HEK293 (cell line): ENCODE data around the gene ILF3.

Source experiments
- CTCF ChIA-PET: fragments of 350-600 bp; formaldehyde crosslinking; extraction: SDS; loops from one replicate; lab custom pipeline; 2021; ENCODE audit warnings: antibody characterized with exemption; lab: Yijun Ruan, JAX
- POLR2A ChIA-PET: fragments of 300-600 bp; formaldehyde crosslinking; extraction: SDS; loops from one replicate; lab custom pipeline; 2020; ENCODE audit warnings: antibody characterized with exemption, inconsistent platforms; lab: Yijun Ruan, JAX
- H3K27ac ChIP-seq: fragments of 200-500 bp; sonication (Bioruptor generic); 2 replicates; pipeline ENCODE4 v1.5.1; 2014; ENCODE audit warnings: low read depth, low read length, control low read depth, inconsistent platforms; ENCODE audit errors: extremely low read depth
- H3K36me3 ChIP-seq, 2 experiments: fragments of 200-500 bp in 1 of 2; sonication (Bioruptor generic) in 1 of 2; 1 replicate in 1 of 2; 2 replicates in 1 of 2; pipeline ENCODE4 v1.5.1; 2014 to 2017; ENCODE audit warnings: inconsistent platforms in 2 of 2, low read length in 2 of 2; ENCODE audit not compliant: control insufficient read depth in 2 of 2, insufficient read depth in 1 of 2
- H3K4me1 ChIP-seq: fragments of 200-500 bp; sonication (Bioruptor generic); 2 replicates; pipeline ENCODE4 v1.5.1; 2014; ENCODE audit warnings: mild to moderate bottlenecking, low read length, inconsistent platforms; ENCODE audit not compliant: control insufficient read depth, insufficient read depth
- H3K4me3 ChIP-seq: 2 replicates; pipeline ENCODE4 v1.5.1; 2011; ENCODE audit warnings: low read depth, mild to moderate bottlenecking, control low read depth, low read length, moderate library complexity
- H3K9me3 ChIP-seq: fragments of 200-500 bp; sonication (Bioruptor generic); 2 replicates; pipeline ENCODE4 v1.5.1; 2014; ENCODE audit warnings: low read depth, low read length, inconsistent platforms; ENCODE audit not compliant: control insufficient read depth, insufficient read depth
- EGR2 ChIP-seq: fragments of 450-650 bp; formaldehyde crosslinking; IDR thresholded peaks from 2 replicates; pipeline ENCODE4 v1.5.1; 2016; ENCODE audit warnings: low read depth, missing biosample characterization, missing genetic modification characterization
- SP2 ChIP-seq: fragments of 450-650 bp; formaldehyde crosslinking; IDR thresholded peaks from 2 replicates; pipeline ENCODE4 v1.5.1; 2016; ENCODE audit warnings: missing biosample characterization, missing genetic modification characterization
- ZBTB26 ChIP-seq: fragments of 450-650 bp; formaldehyde crosslinking; optimal IDR thresholded peaks from 2 replicates; pipeline ENCODE3; 2016; ENCODE audit warnings: missing biosample characterization, mild to moderate bottlenecking, missing genetic modification characterization
- ZFHX2 ChIP-seq: fragments of 450-650 bp; formaldehyde crosslinking; conservative IDR thresholded peaks from 2 replicates; pipeline ENCODE4 v1.5.1; 2016; ENCODE audit warnings: missing biosample characterization, missing genetic modification characterization
- ZNF121 ChIP-seq: fragments of 450-650 bp; formaldehyde crosslinking; IDR thresholded peaks from 2 replicates; pipeline ENCODE4 v1.5.1; 2016; ENCODE audit warnings: missing biosample characterization, missing genetic modification characterization
- ZNF366 ChIP-seq: fragments of 450-650 bp; formaldehyde crosslinking; conservative IDR thresholded peaks from 2 replicates; pipeline ENCODE4 v1.5.1; 2016; ENCODE audit warnings: missing biosample characterization, missing genetic modification characterization
- ZNF510 ChIP-seq: fragments of 450-650 bp; formaldehyde crosslinking; IDR thresholded peaks from 2 replicates; pipeline ENCODE4 v1.5.1; 2018; ENCODE audit warnings: mild to moderate bottlenecking, missing genetic modification characterization, missing biosample characterization; ENCODE audit not compliant: insufficient replicate concordance
- ZNF521 ChIP-seq: fragments of 450-650 bp; formaldehyde crosslinking; IDR thresholded peaks from 2 replicates; pipeline ENCODE4 v1.5.1; 2017; ENCODE audit warnings: missing biosample characterization, mild to moderate bottlenecking, missing genetic modification characterization
- ZNF654 ChIP-seq: fragments of 450-650 bp; formaldehyde crosslinking; IDR thresholded peaks from 2 replicates; pipeline ENCODE4 v1.5.1; 2016; ENCODE audit warnings: low read depth, missing biosample characterization, missing genetic modification characterization
- ZSCAN18 ChIP-seq: fragments of 450-650 bp; formaldehyde crosslinking; IDR thresholded peaks from 2 replicates; pipeline ENCODE4 v1.5.1; 2016; ENCODE audit warnings: missing biosample characterization, missing genetic modification characterization
- TF ChIP-seq, protein P1 (sequence below): fragments of 450-650 bp; formaldehyde crosslinking; IDR thresholded peaks from 2 replicates; pipeline ENCODE4 v1.5.1; 2016; ENCODE audit warnings: missing biosample characterization, missing genetic modification characterization

ILF3 gene

DNA sequence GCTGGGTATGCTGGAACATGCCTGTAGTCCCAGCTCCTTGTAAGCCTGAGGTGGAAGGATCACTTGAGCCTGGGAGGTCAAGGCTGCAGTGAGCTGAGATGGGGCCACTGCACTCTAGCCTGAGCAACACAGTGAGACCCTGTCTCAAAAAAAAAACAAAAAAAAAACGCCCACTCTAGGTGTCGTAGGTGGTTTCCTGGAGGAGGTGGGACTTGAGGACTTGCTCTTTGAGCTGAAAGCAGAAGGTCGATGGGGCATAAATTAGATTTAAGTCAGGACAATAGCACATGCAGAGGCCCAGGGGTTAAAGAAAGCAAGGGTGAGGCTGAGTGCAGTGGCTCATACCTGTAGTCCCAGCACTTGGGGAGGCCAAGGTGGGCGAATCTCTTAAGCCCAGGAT, 12.9 kb upstream of the ILF3 start:
- Histone ChIP-seq H3K4me1 (no peaks in the 10 kb centered on the region), H3K27ac (no peak overlapping the region)
- TF ChIP-seq ZFHX2 (tag by site-specific recombination), result peak; percentile 62
- TF ChIP-seq EGR2, result peak; percentile 61
- TF ChIP-seq ZSCAN18 (tag by site-specific recombination), result no peak
- TF ChIP-seq, all 188 proteins: peak for 2
- Histone ChIP-seq H3K36me3 (peaks cover 0 to 55% of the 10 kb centered on the region in 2 experiments; a peak in 2 of 3 replicates), H3K9me3 (no peaks in the 10 kb centered on the region), H3K4me3 (no peak overlapping the region)
- POLR2A ChIA-PET, result interaction anchor here (0.6 to 0.7 kb wide), 2 partner anchors 16 to 36 kb away, joined by 3 to 6 read pairs; no protein-coding TSS in a partner anchor
- CTCF ChIA-PET, result interaction anchor here (0.8 to 11.5 kb wide), 2 partner anchors 58 to 61 kb away, joined by 4 to 243 read pairs; no protein-coding TSS in a partner anchor

DNA sequence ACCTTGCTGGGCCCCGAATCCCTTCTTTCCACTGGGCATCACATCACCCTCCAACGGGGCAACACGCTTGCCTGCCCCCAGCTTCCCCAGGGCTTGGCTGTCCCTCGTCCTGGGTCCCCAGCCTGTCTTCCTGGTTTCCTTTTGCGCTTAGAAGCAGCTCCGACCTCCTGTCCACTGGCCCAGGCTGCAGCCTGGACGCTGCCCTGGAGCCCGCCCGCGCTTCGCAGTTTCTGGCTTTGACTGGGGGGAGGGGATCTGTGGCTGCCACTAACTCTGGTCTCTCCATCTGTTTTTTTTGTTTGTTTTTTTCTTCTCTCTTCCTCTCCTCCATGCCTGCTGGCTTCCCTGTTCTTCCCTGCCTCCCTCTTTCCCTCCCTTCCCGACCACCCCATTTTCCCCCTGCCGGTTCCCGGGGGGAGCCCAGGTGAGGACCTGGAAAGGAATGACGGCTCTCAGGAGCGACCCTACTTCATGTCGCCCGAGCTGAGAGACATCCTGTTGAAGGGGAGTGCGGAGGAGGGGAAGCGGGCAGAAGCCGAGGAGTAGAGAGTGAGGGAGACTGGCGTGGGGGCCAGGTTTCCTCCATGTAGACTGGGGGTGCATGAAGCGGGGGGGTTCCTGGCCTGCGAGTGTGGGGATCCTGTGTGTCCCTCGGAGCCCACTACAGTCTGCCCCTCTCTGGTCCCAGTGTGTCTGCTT, 11.5 kb upstream of the ILF3 start:
- H3K36me3 ChIP-seq, result peaks cover 0 to 43% of the 10 kb centered on the region in 2 experiments; a peak in 2 of 3 replicates

DNA sequence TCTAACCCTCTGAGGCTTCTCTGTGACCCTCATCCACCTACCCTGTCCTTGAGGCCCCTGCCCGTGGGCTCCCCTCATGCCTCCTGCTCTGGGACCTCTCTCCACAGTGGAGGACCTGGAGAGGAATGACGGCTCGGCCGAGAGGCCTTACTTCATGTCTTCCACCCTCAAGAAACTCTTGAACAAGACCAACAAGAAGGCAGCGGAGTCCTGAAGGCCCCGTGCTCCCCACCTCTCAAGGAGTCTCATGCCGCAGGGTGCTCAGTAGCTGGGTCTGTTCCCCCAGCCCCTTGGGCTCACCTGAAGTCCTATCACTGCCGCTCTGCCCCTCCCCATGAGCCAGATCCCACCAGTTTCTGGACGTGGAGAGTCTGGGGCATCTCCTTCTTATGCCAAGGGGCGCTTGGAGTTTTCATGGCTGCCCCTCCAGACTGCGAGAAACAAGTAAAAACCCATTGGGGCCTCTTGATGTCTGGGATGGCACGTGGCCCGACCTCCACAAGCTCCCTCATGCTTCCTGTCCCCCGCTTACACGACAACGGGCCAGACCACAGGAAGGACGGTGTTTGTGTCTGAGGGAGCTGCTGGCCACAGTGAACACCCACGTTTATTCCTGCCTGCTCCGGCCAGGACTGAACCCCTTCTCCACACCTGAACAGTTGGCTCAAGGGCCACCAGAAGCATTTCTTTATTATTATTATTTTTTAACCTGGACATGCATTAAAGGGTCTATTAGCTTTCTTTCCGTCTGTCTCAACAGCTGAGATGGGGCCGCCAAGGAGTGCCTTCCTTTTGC, 10.8 kb upstream of the ILF3 start:
- Histone ChIP-seq H3K36me3 (peaks cover 0 to 36% of the 10 kb centered on the region in 2 experiments; a peak in 2 of 3 replicates), H3K27ac (no peak overlapping the region), H3K9me3 (no peaks in the 10 kb centered on the region), H3K4me1 (no peaks in the 10 kb centered on the region), H3K4me3 (no peak overlapping the region)
- CTCF ChIA-PET, result interaction anchor here (0.7 to 11.5 kb wide), 20 partner anchors 14 to 160 kb away, joined by 3 to 243 read pairs (median 7); partner anchors contain the start of gene QTRT1
- no peak for TF ChIP-seq ZBTB26 (tag by site-specific recombination)
- TF ChIP-seq ZNF510 (tag by site-specific recombination), result no peak
- TF ChIP-seq SP2, result no peak
- TF ChIP-seq, protein P1, sequence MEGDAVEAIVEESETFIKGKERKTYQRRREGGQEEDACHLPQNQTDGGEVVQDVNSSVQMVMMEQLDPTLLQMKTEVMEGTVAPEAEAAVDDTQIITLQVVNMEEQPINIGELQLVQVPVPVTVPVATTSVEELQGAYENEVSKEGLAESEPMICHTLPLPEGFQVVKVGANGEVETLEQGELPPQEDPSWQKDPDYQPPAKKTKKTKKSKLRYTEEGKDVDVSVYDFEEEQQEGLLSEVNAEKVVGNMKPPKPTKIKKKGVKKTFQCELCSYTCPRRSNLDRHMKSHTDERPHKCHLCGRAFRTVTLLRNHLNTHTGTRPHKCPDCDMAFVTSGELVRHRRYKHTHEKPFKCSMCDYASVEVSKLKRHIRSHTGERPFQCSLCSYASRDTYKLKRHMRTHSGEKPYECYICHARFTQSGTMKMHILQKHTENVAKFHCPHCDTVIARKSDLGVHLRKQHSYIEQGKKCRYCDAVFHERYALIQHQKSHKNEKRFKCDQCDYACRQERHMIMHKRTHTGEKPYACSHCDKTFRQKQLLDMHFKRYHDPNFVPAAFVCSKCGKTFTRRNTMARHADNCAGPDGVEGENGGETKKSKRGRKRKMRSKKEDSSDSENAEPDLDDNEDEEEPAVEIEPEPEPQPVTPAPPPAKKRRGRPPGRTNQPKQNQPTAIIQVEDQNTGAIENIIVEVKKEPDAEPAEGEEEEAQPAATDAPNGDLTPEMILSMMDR (tag by site-specific recombination), result no peak
- no peak for TF ChIP-seq ZNF121 (tag by site-specific recombination)
- TF ChIP-seq ZNF654 (tag by site-specific recombination), result no peak
- POLR2A ChIA-PET, result interaction anchor here (1.1 to 2.3 kb wide), 2 partner anchors 10 to 62 kb away, joined by 4 to 13 read pairs; no protein-coding TSS in a partner anchor

More for the DNA sequence above, 11.5 kb upstream of the ILF3 start:
- no peak overlapping the region for H3K4me3 ChIP-seq
- TF ChIP-seq ZNF366 (tag by site-specific recombination), result 0 out of 2 replicates have a peak, but pooled peaks have one; percentile 16
- no peak for TF ChIP-seq ZNF521 (tag by site-specific recombination)
- POLR2A ChIA-PET, result no interaction called here
- CTCF ChIA-PET, result interaction anchor here (0.5 to 11.5 kb wide), 3 partner anchors 53 to 71 kb away, joined by 4 to 243 read pairs (median 10); no protein-coding TSS in a partner anchor
- H3K9me3 ChIP-seq, result no peaks in the 10 kb centered on the region
- H3K27ac ChIP-seq, result no peak overlapping the region
- H3K4me1 ChIP-seq, result no peaks in the 10 kb centered on the region
